HFFc6 (cell line): ENCODE data around the gene XG. TPM values are rescaled to one million over a fixed set of nuclear protein-coding genes. Genes with fewer than 3 reads are reported as not detected.

Experiments used
- DNase-seq: peaks from one replicate; pipeline ENCODE4 v3.0.0-alpha.2; 2018
- H3K27ac Mint-ChIP-seq: 2 replicates; pipeline ENCODE4 v1.8.0; 2020; ENCODE audit warnings: mild to moderate bottlenecking, mixed read lengths
- H3K27me3 Mint-ChIP-seq: 2 replicates; pipeline ENCODE4 v1.8.0; 2021; ENCODE audit warnings: mild to moderate bottlenecking, moderate library complexity, mixed read lengths; ENCODE audit not compliant: insufficient read depth
- H3K36me3 Mint-ChIP-seq: 2 replicates; pipeline ENCODE4 v1.8.0; 2021; ENCODE audit warnings: low read depth, mixed read lengths
- H3K4me1 Mint-ChIP-seq: 2 replicates; pipeline ENCODE4 v1.8.0; 2020; ENCODE audit warnings: low read depth, mixed read lengths
- H3K4me3 Mint-ChIP-seq: 2 replicates; pipeline ENCODE4 v1.8.0; 2020; ENCODE audit warnings: mild to moderate bottlenecking, moderate library complexity, mixed read lengths
- H3K9me3 Mint-ChIP-seq: 2 replicates; pipeline ENCODE4 v1.8.0; 2020; ENCODE audit warnings: mild to moderate bottlenecking, mixed read lengths
- CTCF ChIP-seq: fragments of 200-600 bp; sonication (generic); IDR thresholded peaks from 2 replicates; pipeline ENCODE4 v1.5.0; 2021; ENCODE audit warnings: antibody characterized with exemption, mild to moderate bottlenecking
- total RNA-seq, 6 experiments: library from RNA; stranded (reverse); fragmentation: NEBNext Ultra II Directional; extraction: Animal tissue kit (Norgen Biotek cat#: 25700); gene quantifications; 2 replicates in 1 of 6; 3 replicates in 5 of 6; pipeline ENCODE4 v1.2.3, GENCODE V29; 2021

XG gene
- total RNA-seq, 6 experiments from 2014 or later, result 0.07 to 0.48 (median 0.31) TPM; not detected in 1

GRCh38 chrX:2823795-2824386 lies 72.1 kb downstream of the XG start:
- H3K4me1 Mint-ChIP-seq, result peaks cover 9% of the 10 kb centered on the region; the same call in 1 of the 2 replicates
- H3K27ac Mint-ChIP-seq, result no peak overlapping the region
- no peak for DNase-seq
- H3K9me3 Mint-ChIP-seq, result no peaks in the 10 kb centered on the region
- H3K36me3 Mint-ChIP-seq, result no peaks in the 10 kb centered on the region
- no peak overlapping the region for H3K4me3 Mint-ChIP-seq
- TF ChIP-seq CTCF, result no peak
- peaks cover 5% of the 10 kb centered on the region for H3K27me3 Mint-ChIP-seq

GRCh38 chrX:2824886-2825285 lies 73.0 kb downstream of the XG start:
- H3K4me3 Mint-ChIP-seq, result no peak overlapping the region
- H3K4me1 Mint-ChIP-seq, result peaks cover 4% of the 10 kb centered on the region; the same call in 1 of the 2 replicates
- H3K27me3 Mint-ChIP-seq, result peaks cover 5% of the 10 kb centered on the region
- H3K27ac Mint-ChIP-seq, result no peak overlapping the region
- H3K9me3 Mint-ChIP-seq, result no peaks in the 10 kb centered on the region
- TF ChIP-seq CTCF, result no peak
- no peaks in the 10 kb centered on the region for H3K36me3 Mint-ChIP-seq
- no peak for DNase-seq

GRCh38 chrX:2828344-2828958 lies 76.6 kb downstream of the XG start, which contains the start of gene GYG2:
Gene GYG2 (plus strand): TSS chrX:2828930. CDS start chrX:2830189, 1,259 bp downstream.
- Mint-ChIP-seq H3K36me3 (no peaks in the 10 kb centered on the region), H3K27ac (no peak within 1 kb of the TSS), H3K4me3 (no peak within 1 kb of the TSS), H3K4me1 (no peaks in the 10 kb centered on the region), H3K9me3 (no peaks in the 10 kb centered on the region), H3K27me3 (peaks cover 3% of the 10 kb centered on the region; the same call in 1 of the 2 replicates)
- no peak for TF ChIP-seq CTCF
- DNase-seq, result no peak

GRCh38 chrX:2828959-2829411 lies 77.1 kb downstream of the XG start:
- DNase-seq, result no peak

More at GRCh38 chrX:2828959-2829411, 77.1 kb downstream of the XG start:
- Mint-ChIP-seq H3K4me3 (no peak overlapping the region), H3K4me1 (no peaks in the 10 kb centered on the region), H3K36me3 (no peaks in the 10 kb centered on the region), H3K27ac (no peak overlapping the region), H3K27me3 (peaks cover 3% of the 10 kb centered on the region; the same call in 1 of the 2 replicates), H3K9me3 (no peaks in the 10 kb centered on the region)
- TF ChIP-seq CTCF, result no peak
